A549 treated with dexamethasone at 1 μM for 4 hours (cell line): ENCODE measurements around the gene PPP1R3G. TPM values are rescaled to one million over a fixed set of nuclear protein-coding genes. Genes with fewer than 3 reads are reported as not detected.

Source experiments
- total RNA-seq: library from RNA; stranded (reverse); fragments of 200-300 nt; extraction: Qiagen RNA extraction; gene quantifications from 5 replicates; pipeline ENCODE4 v1.2.3, GENCODE V29; 2022

The PPP1R3G gene
- 1.5 to 2.3 TPM (median 2.0 TPM) in 5 replicates for total RNA-seq

DNA sequence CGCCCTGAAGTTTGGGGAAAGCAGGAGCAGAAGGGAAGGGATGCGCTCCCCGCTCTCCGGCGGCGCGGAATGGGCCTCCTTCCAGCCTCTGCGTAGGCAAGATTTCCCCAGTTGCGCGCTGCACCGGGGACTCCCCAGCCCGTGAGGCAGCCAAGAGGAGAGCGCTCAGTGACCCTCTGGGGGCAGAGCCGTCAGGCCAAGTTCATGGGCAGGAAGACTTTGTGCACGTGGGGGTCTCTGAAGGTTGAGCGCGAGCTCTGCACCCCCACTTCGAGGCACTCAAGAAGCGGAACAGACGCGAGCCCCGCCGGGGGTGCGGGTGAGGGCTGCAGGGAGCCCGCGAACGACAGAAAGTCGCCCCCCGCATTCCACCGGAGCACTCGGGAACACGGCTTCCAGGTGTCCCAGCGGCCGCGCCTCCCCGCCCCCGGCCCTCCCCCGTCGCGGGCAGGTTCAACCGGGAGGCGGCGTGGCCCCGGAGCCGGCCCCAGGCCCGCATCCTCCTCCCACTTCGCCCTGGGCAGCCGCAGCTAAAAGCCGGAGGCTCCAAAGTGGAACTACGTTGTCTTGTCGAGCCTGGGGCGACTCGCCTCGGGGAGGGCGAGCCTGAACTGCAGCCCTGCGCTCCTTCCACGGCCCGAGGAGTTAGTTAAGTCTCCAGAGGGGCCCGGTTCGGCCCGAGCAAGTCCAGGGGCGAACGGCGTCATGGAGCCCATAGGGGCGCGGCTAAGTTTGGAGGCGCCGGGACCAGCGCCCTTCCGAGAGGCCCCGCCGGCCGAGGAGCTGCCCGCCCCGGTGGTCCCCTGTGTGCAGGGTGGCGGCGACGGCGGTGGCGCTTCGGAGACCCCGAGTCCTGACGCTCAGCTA lies at the start of gene PPP1R3G:
Gene PPP1R3G, plus strand, starts transcription at position 561 of the 867 bp plus-strand sequence. Its CDS starts 145 bp downstream, at position 706.

Other genes starting within 250 kb of the PPP1R3G start
- gene RPP40, start 81.3 kb upstream of the PPP1R3G start, total RNA-seq, result 21.4 to 30.5 TPM (median 24.5 TPM) in 5 replicates
- gene LYRM4, start 175.6 kb downstream of the PPP1R3G start, total RNA-seq, result 24.5 to 28.9 TPM (median 27.4 TPM) in 5 replicates
- 9.2 to 12.2 TPM (median 11.7 TPM) in 5 replicates for gene FARS2, start 176.2 kb downstream of the PPP1R3G start, total RNA-seq